Stimulated activated CD4-positive, alpha-beta T cell treated with anti-CD3 and anti-CD28 coated beads, Interleukin-1b, Interleukin-23, amount 100 ng/mL, for 1 hour (primary cell): ENCODE measurements around the gene METTL8.

Source experiments
- DNase-seq, 2 donors: peaks; one replicate each; pipeline ENCODE4 v3.0.0-alpha.2; 2020; ENCODE audit warnings: low read depth in 2 of 2

The METTL8 gene

GRCh38 chr2:171433763-171434012 lies at the start of gene METTL8:
Gene METTL8 (minus strand): TSS chr2:171433990. CDS start chr2:171392185, 41,805 bp downstream.
- DNase-seq, result no peak

GRCh38 chr2:171482877-171483276 lies 49.1 kb upstream of the METTL8 start:
- DNase-seq, result no peak

GRCh38 chr2:171482308-171482707 lies 48.5 kb upstream of the METTL8 start:
- no peak for DNase-seq

- DNase-seq, result no peak
These were observed 47.1 kb upstream of the METTL8 start for GRCh38 chr2:171480908-171481307.

- DNase-seq, result no peak
These were observed 45.5 kb upstream of the METTL8 start for GRCh38 chr2:171479154-171479814.

- DNase-seq, result no peak
These were observed 44.6 kb upstream of the METTL8 start for GRCh38 chr2:171478345-171478744.

- no peak for DNase-seq
These were observed 42.2 kb upstream of the METTL8 start for GRCh38 chr2:171475979-171476378.

GRCh38 chr2:171470129-171470528 lies 36.3 kb upstream of the METTL8 start:
- DNase-seq, result no peak

GRCh38 chr2:171469176-171469575 lies 35.4 kb upstream of the METTL8 start:
- no peak for DNase-seq

- DNase-seq, result no peak
These were observed 26.7 kb upstream of the METTL8 start for GRCh38 chr2:171460537-171460936.

GRCh38 chr2:171459498-171459897 lies 25.7 kb upstream of the METTL8 start:
- DNase-seq, result no peak

- DNase-seq, result no peak
These were observed 19.0 kb upstream of the METTL8 start for GRCh38 chr2:171452773-171453172.

- DNase-seq, result no peak
These were observed 17.3 kb upstream of the METTL8 start for GRCh38 chr2:171451074-171451473.

- DNase-seq, result no peak
These were observed 13.9 kb upstream of the METTL8 start for GRCh38 chr2:171447675-171448074.

- no peak for DNase-seq
These were observed 7.7 kb upstream of the METTL8 start for GRCh38 chr2:171441470-171441869.

GRCh38 chr2:171436307-171436706 lies 2.5 kb upstream of the METTL8 start:
- DNase-seq, result no peak

- peak; percentile 76 to 80 for DNase-seq
These were observed 511 bp upstream of the METTL8 start, which contains the start of gene DCAF17 for GRCh38 chr2:171434013-171434989. Gene DCAF17 (plus strand): TSS chr2:171434226. CDS start chr2:171434578, 352 bp downstream.

GRCh38 chr2:171432969-171433762 lies 624 bp downstream of the METTL8 start:
- DNase-seq, result no peak

GRCh38 chr2:171432206-171432968 lies 1.4 kb downstream of the METTL8 start:
- no peak for DNase-seq

GRCh38 chr2:171431677-171432167 lies 2.1 kb downstream of the METTL8 start:
- no peak for DNase-seq
